GM12878 (cell line): ENCODE results near the gene DNASE1L3. TPM values are rescaled to one million over a fixed set of nuclear protein-coding genes. Genes with fewer than 3 reads are reported as not detected.

Source experiments
- BHLHE40 ChIP-seq, 2 experiments: fragments of 450-650 bp in 1 of 2; IDR thresholded peaks; 2 replicates each; pipeline ENCODE4 v1.6.1; 2011 to 2017; ENCODE audit warnings: low read depth in 2 of 2, borderline replicate concordance in 1 of 2, improper control_type of control experiment in 1 of 2, low read length in 1 of 2, mild to moderate bottlenecking in 1 of 2
- CBX3 ChIP-seq: fragments of 200-600 bp; sonication (generic); IDR thresholded peaks from 2 replicates; pipeline ENCODE4 v1.6.1; 2016; ENCODE audit warnings: low read depth, borderline replicate concordance
- CHD4 ChIP-seq: fragments of 200-600 bp; sonication (generic); IDR thresholded peaks from 2 replicates; pipeline ENCODE4 v1.6.1; 2016; ENCODE audit warnings: mild to moderate bottlenecking
- DPF2 ChIP-seq: fragments of 450-650 bp; IDR thresholded peaks from 2 replicates; pipeline ENCODE4 v1.6.1; 2017; ENCODE audit warnings: mild to moderate bottlenecking
- E2F4 ChIP-seq: IDR thresholded peaks from 2 replicates; pipeline ENCODE4 v1.6.1; 2012; ENCODE audit warnings: low read depth, low read length, improper control_type of control experiment
- ETV6 ChIP-seq, 2 experiments: fragments of 450-650 bp in 1 of 2; IDR thresholded peaks in 1 of 2; conservative IDR thresholded peaks in 1 of 2; 2 replicates each; pipeline ENCODE4 v1.6.1; 2014; ENCODE audit warnings: antibody characterized with exemption in 1 of 2, borderline replicate concordance in 1 of 2, low read depth in 1 of 2, mild to moderate bottlenecking in 1 of 2, moderate library complexity in 1 of 2
- FOS ChIP-seq: IDR thresholded peaks from 3 replicates; pipeline ENCODE4 v1.6.1; 2011; ENCODE audit warnings: borderline replicate concordance; ENCODE audit not compliant: insufficient read length; ENCODE audit errors: extremely low read depth
- JUND ChIP-seq: IDR thresholded peaks from 2 replicates; pipeline ENCODE4 v1.6.1; 2012; ENCODE audit warnings: low read depth, mild to moderate bottlenecking, low read length, improper control_type of control experiment, moderate library complexity
- MAX ChIP-seq: IDR thresholded peaks from 2 replicates; pipeline ENCODE4 v1.6.1; 2012; ENCODE audit warnings: low read depth, low read length, improper control_type of control experiment
- MLLT1 ChIP-seq: fragments of 450-650 bp; IDR thresholded peaks from 2 replicates; pipeline ENCODE4 v1.6.1; 2016; ENCODE audit warnings: mild to moderate bottlenecking
- PKNOX1 ChIP-seq: fragments of 450-650 bp; IDR thresholded peaks from 2 replicates; pipeline ENCODE4 v1.6.1; 2016; ENCODE audit warnings: mild to moderate bottlenecking
- RB1 ChIP-seq: fragments of 450-650 bp; formaldehyde crosslinking; IDR thresholded peaks from 2 replicates; pipeline ENCODE4 v1.6.1; 2017; ENCODE audit warnings: mild to moderate bottlenecking, borderline replicate concordance
- SIN3A ChIP-seq: IDR thresholded peaks from 2 replicates; pipeline ENCODE4 v1.6.1; 2012; ENCODE audit warnings: low read depth, low read length, improper control_type of control experiment
- YY1 ChIP-seq: IDR thresholded peaks from 2 replicates; pipeline ENCODE4 v1.6.1; 2011; ENCODE audit warnings: low read depth, mild to moderate bottlenecking, low read length
- ZBTB4 ChIP-seq: fragments of 450-650 bp; formaldehyde crosslinking; IDR thresholded peaks from 2 replicates; pipeline ENCODE4 v1.4.0; 2022; ENCODE audit warnings: mild to moderate bottlenecking, moderate library complexity
- ZNF274 ChIP-seq: IDR thresholded peaks from one replicate; pipeline ENCODE4 v1.8.0; 2011; ENCODE audit not compliant: insufficient read length, insufficient read depth
- ZNF592 ChIP-seq: fragments of 450-650 bp; IDR thresholded peaks from 2 replicates; pipeline ENCODE4 v1.6.1; 2017; ENCODE audit warnings: mild to moderate bottlenecking, moderate library complexity
- ZSCAN29 ChIP-seq: fragments of 450-650 bp; IDR thresholded peaks from 2 replicates; pipeline ENCODE4 v1.6.1; 2017; ENCODE audit warnings: mild to moderate bottlenecking, moderate library complexity
- polyA plus RNA-seq, 11 experiments: library from polyadenylated mRNA; depleted of rRNA in 4 of 11; unstranded in 6 of 11; stranded (reverse) in 5 of 11; fragments of >200 nt; fragmentation: Nextera tagmentation in 4 of 11; fragmentation: Illumina TruSeq in 1 of 11; extraction: Ambion mirVana in 4 of 11; extraction: Trizol in 1 of 11; gene quantifications; 1 replicate in 1 of 11; 2 replicates in 10 of 11; pipeline versions ENCODE4 v1.2.1 to v1.2.3, GENCODE V29; 2011 to 2016; ENCODE audit warnings: inconsistent platforms in 2 of 11, missing spikeins in 2 of 11, low read depth in 1 of 11
- total RNA-seq, 4 experiments: library from RNA; depleted of rRNA in 3 of 4; stranded (reverse); fragments of >200 nt in 3 of 4; fragmentation: Illumina TruSeq in 1 of 4; extraction: Trizol in 1 of 4; gene quantifications; 2 replicates each; pipeline versions ENCODE4 v1.2.1 to v1.2.3, GENCODE V29; 2013 to 2021

Gene DNASE1L3
- total and polyA plus RNA-seq, 10 of the 15 experiments (the other 5 are each of a cell fraction or from before 2014, with no cell fraction given) = 3.2 to 72.1 (median 6.3) TPM

- TF ChIP-seq ZNF592 (no peak), DPF2 (peak; percentile 51; the same call in 1 of the 2 replicates), FOS (no peak), E2F4 (no peak), BHLHE40 (IDR thresholded peaks at IDR 0.05; ENCODE audit: borderline replicate concordance in 1 of 2, low read depth in 2 of 2, low read length in 1 of 2) (0 out of 4 replicates have a peak, but pooled peaks of 1 of the 2 experiments have one; percentile 13), YY1 (peak; percentile 68; the same call in 1 of the 2 replicates), ZNF274 (no peak), CBX3 (no peak), JUND (no peak), ZSCAN29 (no peak), ETV6 (conservative IDR thresholded peaks at IDR 0.05 in 1 of 2, IDR thresholded peaks at IDR 0.05 in 1 of 2; ENCODE audit: borderline replicate concordance in 1 of 2, low read depth in 1 of 2) (0 out of 4 replicates have a peak, but pooled peaks of 1 of the 2 experiments have one; percentile 8), MAX (no peak), MLLT1 (peak; percentile 45; the same call in 1 of the 2 replicates), ZBTB4 (no peak), SIN3A (no peak), CHD4 (no peak), PKNOX1 (peak; percentile 24; the same call in 1 of the 2 replicates), RB1 (peak; percentile 42; the same call in 1 of the 2 replicates)
These were observed 6.5 kb upstream of the DNASE1L3 start (continued) for GRCh38 chr3:58217209-58217811.
